HepG2 (cell line): ENCODE data around the gene KANSL3. TPM values are rescaled to one million over a fixed set of nuclear protein-coding genes. Genes with fewer than 3 reads are reported as not detected.
A peak's percentile ranks its signal among the peaks of the same experiment; 100 is the strongest.

Experiments
- FUBP1 ChIP-seq: sonication (generic); formaldehyde crosslinking; IDR thresholded peaks from 2 replicates; pipeline ENCODE4 v1.5.1; 2020; ENCODE audit warnings: missing genetic modification reagents, mild to moderate bottlenecking, borderline replicate concordance
- HDAC6 ChIP-seq: fragments of 200-600 bp; sonication (generic); IDR thresholded peaks from 2 replicates; pipeline ENCODE4 v1.7.0; 2017; ENCODE audit warnings: mild to moderate bottlenecking, antibody characterized with exemption, low read length, low read depth
- KLF16 ChIP-seq, 2 experiments: sonication (generic) in 1 of 2; formaldehyde crosslinking in 1 of 2; IDR thresholded peaks; 2 replicates each; pipeline versions ENCODE4 v1.6.1 to v1.8.0; 2016 to 2023; ENCODE audit warnings: missing genetic modification reagents in 2 of 2, missing compliant biosample characterization in 1 of 2
- MEIS1 ChIP-seq: sonication (generic); formaldehyde crosslinking; IDR thresholded peaks from 2 replicates; pipeline ENCODE4 v1.9.0; 2021; ENCODE audit warnings: mild to moderate bottlenecking, missing genetic modification reagents, moderate library complexity, borderline replicate concordance
- MTA1 ChIP-seq: sonication (generic); formaldehyde crosslinking; IDR thresholded peaks from 2 replicates; pipeline ENCODE4 v1.4.0; 2020; ENCODE audit warnings: missing genetic modification reagents, mild to moderate bottlenecking, borderline replicate concordance
- NFYB ChIP-seq: sonication (generic); formaldehyde crosslinking; IDR thresholded peaks from 2 replicates; pipeline ENCODE4 v1.4.0; 2020; ENCODE audit warnings: missing genetic modification reagents
- NONO ChIP-seq, 2 experiments: fragments of 450-650 bp in 1 of 2; sonication (generic) in 1 of 2; formaldehyde crosslinking in 1 of 2; IDR thresholded peaks in 1 of 2; conservative IDR thresholded peaks in 1 of 2; 2 replicates each; pipeline versions ENCODE4 v1.6.1 to v1.8.0; 2017 to 2022; ENCODE audit warnings: mild to moderate bottlenecking in 1 of 2, missing genetic modification reagents in 1 of 2, moderate library complexity in 1 of 2
- PAX8 ChIP-seq: sonication (generic); formaldehyde crosslinking; IDR thresholded peaks from 2 replicates; pipeline ENCODE4 v1.8.0; 2022; ENCODE audit warnings: mild to moderate bottlenecking, missing genetic modification reagents, borderline replicate concordance
- RXRA ChIP-seq: sonication (generic); formaldehyde crosslinking; IDR thresholded peaks from 2 replicates; pipeline ENCODE4 v1.5.1; 2020; ENCODE audit warnings: missing genetic modification reagents
- SMARCE1 ChIP-seq: fragments of 450-650 bp; IDR thresholded peaks from 2 replicates; pipeline ENCODE4 v1.6.1; 2017; ENCODE audit warnings: borderline replicate concordance
- SRF ChIP-seq: IDR thresholded peaks from 2 replicates; pipeline ENCODE4 v1.6.1; 2011; ENCODE audit warnings: mild to moderate bottlenecking, low read depth, low read length, moderate library complexity
- XBP1 ChIP-seq: sonication (generic); formaldehyde crosslinking; IDR thresholded peaks from 2 replicates; pipeline ENCODE4 v1.5.0; 2020; ENCODE audit warnings: missing genetic modification reagents
- YEATS4 ChIP-seq: sonication (generic); formaldehyde crosslinking; IDR thresholded peaks from 2 replicates; pipeline ENCODE4 v1.4.0; 2020; ENCODE audit warnings: missing genetic modification reagents, borderline replicate concordance
- ZNF260 ChIP-seq: sonication (generic); formaldehyde crosslinking; IDR thresholded peaks from 2 replicates; pipeline ENCODE4 v1.4.0; 2020; ENCODE audit warnings: missing genetic modification reagents, low read depth, mild to moderate bottlenecking, borderline replicate concordance
- ZNF570 ChIP-seq: sonication (generic); formaldehyde crosslinking; IDR thresholded peaks from 2 replicates; pipeline ENCODE4 v1.4.0; 2020; ENCODE audit warnings: mild to moderate bottlenecking, missing genetic modification reagents, borderline replicate concordance
- ZNF766 ChIP-seq: sonication (generic); formaldehyde crosslinking; IDR thresholded peaks from 2 replicates; pipeline ENCODE4 v1.5.0; 2020; ENCODE audit warnings: missing genetic modification reagents, borderline replicate concordance
- ZNF782 ChIP-seq: sonication (generic); formaldehyde crosslinking; IDR thresholded peaks from 2 replicates; pipeline ENCODE4 v1.4.0; 2020; ENCODE audit warnings: missing genetic modification reagents, mild to moderate bottlenecking, borderline replicate concordance
- ZSCAN20 ChIP-seq: sonication (generic); formaldehyde crosslinking; IDR thresholded peaks from 2 replicates; pipeline ENCODE4 v1.4.0; 2020; ENCODE audit warnings: missing genetic modification reagents, mild to moderate bottlenecking, borderline replicate concordance
- polyA plus RNA-seq, 8 experiments: library from polyadenylated mRNA; depleted of rRNA in 3 of 8; stranded (reverse) in 7 of 8; unstranded in 1 of 8; fragments of >200 nt; fragmentation: Illumina TruSeq in 4 of 8; extraction: Trizol in 4 of 8; gene quantifications; 2 replicates each; pipeline versions ENCODE4 v1.2.1 to v1.2.3, GENCODE V29; 2011 to 2016; ENCODE audit warnings: low read depth in 4 of 8, missing spikeins in 1 of 8, mixed read lengths in 1 of 8; ENCODE audit not compliant: insufficient read depth in 1 of 8
- total RNA-seq, 5 experiments: library from RNA; depleted of rRNA; stranded (reverse); fragments of >200 nt; fragmentation: Illumina TruSeq; extraction: Trizol; gene quantifications; 2 replicates each; pipeline ENCODE4 v1.2.3, GENCODE V29; 2016; ENCODE audit warnings: low read depth in 1 of 5
- TF ChIP-seq, protein P1 (sequence below): sonication (generic); formaldehyde crosslinking; IDR thresholded peaks from 2 replicates; pipeline ENCODE4 v1.5.1; 2020; ENCODE audit warnings: missing genetic modification reagents, mild to moderate bottlenecking, borderline replicate concordance
- TF ChIP-seq, protein P2 (sequence below), 2 experiments: IDR thresholded peaks; 2 replicates each; pipeline ENCODE4 v1.6.1; 2011 to 2012; ENCODE audit warnings: low read length in 2 of 2, borderline replicate concordance in 1 of 2, low read depth in 1 of 2, mild to moderate bottlenecking in 1 of 2, moderate library complexity in 1 of 2

The KANSL3 gene
- total and polyA plus RNA-seq, 2 of the 13 experiments (the other 11 are each of a cell fraction or from before 2014, with no cell fraction given): 20.8 to 37.3 TPM

- TF ChIP-seq, protein P1, sequence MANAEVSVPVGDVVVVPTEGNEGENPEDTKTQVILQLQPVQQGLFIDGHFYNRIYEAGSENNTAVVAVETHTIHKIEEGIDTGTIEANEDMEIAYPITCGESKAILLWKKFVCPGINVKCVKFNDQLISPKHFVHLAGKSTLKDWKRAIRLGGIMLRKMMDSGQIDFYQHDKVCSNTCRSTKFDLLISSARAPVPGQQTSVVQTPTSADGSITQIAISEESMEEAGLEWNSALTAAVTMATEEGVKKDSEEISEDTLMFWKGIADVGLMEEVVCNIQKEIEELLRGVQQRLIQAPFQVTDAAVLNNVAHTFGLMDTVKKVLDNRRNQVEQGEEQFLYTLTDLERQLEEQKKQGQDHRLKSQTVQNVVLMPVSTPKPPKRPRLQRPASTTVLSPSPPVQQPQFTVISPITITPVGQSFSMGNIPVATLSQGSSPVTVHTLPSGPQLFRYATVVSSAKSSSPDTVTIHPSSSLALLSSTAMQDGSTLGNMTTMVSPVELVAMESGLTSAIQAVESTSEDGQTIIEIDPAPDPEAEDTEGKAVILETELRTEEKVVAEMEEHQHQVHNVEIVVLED (CRISPR knock-in tag): peak; percentile 96
- TF ChIP-seq MTA1 (CRISPR knock-in tag): peak; percentile 96
- peak; percentile 97 for TF ChIP-seq RXRA (CRISPR knock-in tag)
- TF ChIP-seq ZNF570: no peak
- no peak for TF ChIP-seq NONO (IDR thresholded peaks at IDR 0.05)
- TF ChIP-seq NONO (CRISPR knock-in tag; conservative IDR thresholded peaks at IDR 0.05): peak; percentile 100
- no peak for TF ChIP-seq PAX8 (CRISPR knock-in tag)
- TF ChIP-seq NFYB: peak; percentile 47; the same call in 1 of the 2 replicates
- TF ChIP-seq SMARCE1: no peak
- peak; percentile 94 for TF ChIP-seq YEATS4 (CRISPR knock-in tag)
- TF ChIP-seq MEIS1 (CRISPR knock-in tag): peak; percentile 68; the same call in 1 of the 2 replicates
- peak; percentile 50; the same call in 1 of the 2 replicates for TF ChIP-seq ZNF782
- peak in 1 of 2 experiments; percentile 100; a peak in 2 of 4 replicates for TF ChIP-seq KLF16 (CRISPR knock-in tag; IDR thresholded peaks at IDR 0.05)
- TF ChIP-seq ZNF766 (CRISPR knock-in tag): peak; percentile 82; the same call in 1 of the 2 replicates
- 0 out of 2 replicates have a peak, but pooled peaks have one; percentile 31 for TF ChIP-seq ZNF260
- TF ChIP-seq XBP1: peak; percentile 64; the same call in 1 of the 2 replicates
- TF ChIP-seq FUBP1: peak; percentile 98; the same call in 1 of the 2 replicates
- no peak for TF ChIP-seq HDAC6
- TF ChIP-seq, protein P2, sequence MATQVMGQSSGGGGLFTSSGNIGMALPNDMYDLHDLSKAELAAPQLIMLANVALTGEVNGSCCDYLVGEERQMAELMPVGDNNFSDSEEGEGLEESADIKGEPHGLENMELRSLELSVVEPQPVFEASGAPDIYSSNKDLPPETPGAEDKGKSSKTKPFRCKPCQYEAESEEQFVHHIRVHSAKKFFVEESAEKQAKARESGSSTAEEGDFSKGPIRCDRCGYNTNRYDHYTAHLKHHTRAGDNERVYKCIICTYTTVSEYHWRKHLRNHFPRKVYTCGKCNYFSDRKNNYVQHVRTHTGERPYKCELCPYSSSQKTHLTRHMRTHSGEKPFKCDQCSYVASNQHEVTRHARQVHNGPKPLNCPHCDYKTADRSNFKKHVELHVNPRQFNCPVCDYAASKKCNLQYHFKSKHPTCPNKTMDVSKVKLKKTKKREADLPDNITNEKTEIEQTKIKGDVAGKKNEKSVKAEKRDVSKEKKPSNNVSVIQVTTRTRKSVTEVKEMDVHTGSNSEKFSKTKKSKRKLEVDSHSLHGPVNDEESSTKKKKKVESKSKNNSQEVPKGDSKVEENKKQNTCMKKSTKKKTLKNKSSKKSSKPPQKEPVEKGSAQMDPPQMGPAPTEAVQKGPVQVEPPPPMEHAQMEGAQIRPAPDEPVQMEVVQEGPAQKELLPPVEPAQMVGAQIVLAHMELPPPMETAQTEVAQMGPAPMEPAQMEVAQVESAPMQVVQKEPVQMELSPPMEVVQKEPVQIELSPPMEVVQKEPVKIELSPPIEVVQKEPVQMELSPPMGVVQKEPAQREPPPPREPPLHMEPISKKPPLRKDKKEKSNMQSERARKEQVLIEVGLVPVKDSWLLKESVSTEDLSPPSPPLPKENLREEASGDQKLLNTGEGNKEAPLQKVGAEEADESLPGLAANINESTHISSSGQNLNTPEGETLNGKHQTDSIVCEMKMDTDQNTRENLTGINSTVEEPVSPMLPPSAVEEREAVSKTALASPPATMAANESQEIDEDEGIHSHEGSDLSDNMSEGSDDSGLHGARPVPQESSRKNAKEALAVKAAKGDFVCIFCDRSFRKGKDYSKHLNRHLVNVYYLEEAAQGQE (IDR thresholded peaks at IDR 0.05; ENCODE audit: borderline replicate concordance in 1 of 2, low read depth in 1 of 2, low read length in 2 of 2): no peak
- TF ChIP-seq SRF: no peak; the same call in 1 of the 2 replicates
- peak; percentile 86; the same call in 1 of the 2 replicates for TF ChIP-seq ZSCAN20 (CRISPR knock-in tag)
Observed at GRCh38 chr2:96638144-96639121, at the start of gene KANSL3 (continued).
